ES-I3 (cell line): ENCODE data around the gene WWTR1.

ENCODE experiments used
- H3K36me3 ChIP-seq: 2 replicates; pipeline ENCODE4 v1.6.1; 2013; ENCODE audit warnings: mild to moderate bottlenecking, low read length, control low read depth, moderate library complexity; ENCODE audit not compliant: insufficient read depth
- H3K4me1 ChIP-seq: 2 replicates; pipeline ENCODE4 v1.6.1; 2013; ENCODE audit warnings: mild to moderate bottlenecking, control low read depth, low read length; ENCODE audit not compliant: insufficient read depth
- H3K9ac ChIP-seq: 2 replicates; pipeline ENCODE4 v1.6.1; 2013; ENCODE audit warnings: low read depth, mild to moderate bottlenecking, low read length, moderate library complexity
- H3K9me3 ChIP-seq: 2 replicates; pipeline ENCODE4 v1.6.1; 2013; ENCODE audit warnings: mild to moderate bottlenecking, low read length, moderate library complexity; ENCODE audit not compliant: control insufficient read depth, insufficient read depth

WWTR1 gene

GRCh38 chr3:149657926-149658743, at the start of gene WWTR1:
TSS of gene WWTR1 (minus strand) at chr3:149658025. CDS start at chr3:149657306, 719 bp downstream.
- Histone ChIP-seq H3K4me1 (peaks cover 27% of the 10 kb centered on the region; the same call in 1 of the 2 replicates), H3K9me3 (no peaks in the 10 kb centered on the region), H3K9ac (peak within 1 kb of the TSS; percentile 81), H3K36me3 (0 out of 2 replicates have a peak, but pooled peaks cover 6% of the 10 kb centered on the region)

- no peaks in the 10 kb centered on the region for H3K36me3 ChIP-seq
- no peaks in the 10 kb centered on the region for H3K9me3 ChIP-seq
- peaks cover 10% of the 10 kb centered on the region for H3K4me1 ChIP-seq
- no peak overlapping the region for H3K9ac ChIP-seq
Observed at GRCh38 chr3:149706905-149707304, 49.1 kb upstream of the WWTR1 start.

GRCh38 chr3:149705416-149705815, 47.6 kb upstream of the WWTR1 start:
- Histone ChIP-seq H3K36me3 (no peaks in the 10 kb centered on the region), H3K4me1 (peaks cover 10% of the 10 kb centered on the region), H3K9ac (no peak overlapping the region), H3K9me3 (no peaks in the 10 kb centered on the region)

GRCh38 chr3:149703466-149703865, 45.6 kb upstream of the WWTR1 start:
- Histone ChIP-seq H3K9ac (no peak overlapping the region), H3K36me3 (no peaks in the 10 kb centered on the region), H3K4me1 (peaks cover 10% of the 10 kb centered on the region), H3K9me3 (peaks cover 3% of the 10 kb centered on the region)

GRCh38 chr3:149702691-149703441, 45.0 kb upstream of the WWTR1 start:
- Histone ChIP-seq H3K36me3 (no peaks in the 10 kb centered on the region), H3K9me3 (peaks cover 3% of the 10 kb centered on the region), H3K9ac (no peak overlapping the region), H3K4me1 (peaks cover 10% of the 10 kb centered on the region)

GRCh38 chr3:149701977-149702350, 44.1 kb upstream of the WWTR1 start:
- Histone ChIP-seq H3K36me3 (no peaks in the 10 kb centered on the region), H3K9ac (no peak overlapping the region), H3K4me1 (peaks cover 4% of the 10 kb centered on the region; the same call in 1 of the 2 replicates), H3K9me3 (peaks cover 3% of the 10 kb centered on the region)

GRCh38 chr3:149701206-149701976, 43.6 kb upstream of the WWTR1 start:
- H3K9ac ChIP-seq = no peak overlapping the region
- H3K36me3 ChIP-seq = no peaks in the 10 kb centered on the region
- no peaks in the 10 kb centered on the region for H3K4me1 ChIP-seq

GRCh38 chr3:149688122-149688757, 30.4 kb upstream of the WWTR1 start:
- Histone ChIP-seq H3K36me3 (no peaks in the 10 kb centered on the region), H3K9ac (no peak overlapping the region), H3K9me3 (no peaks in the 10 kb centered on the region), H3K4me1 (no peaks in the 10 kb centered on the region)

More at GRCh38 chr3:149701206-149701976, 43.6 kb upstream of the WWTR1 start:
- H3K9me3 ChIP-seq = peaks cover 3% of the 10 kb centered on the region

- Histone ChIP-seq H3K4me1 (no peaks in the 10 kb centered on the region), H3K9me3 (no peaks in the 10 kb centered on the region), H3K9ac (no peak overlapping the region), H3K36me3 (no peaks in the 10 kb centered on the region)
Observed at GRCh38 chr3:149686996-149687395, 29.2 kb upstream of the WWTR1 start.

- H3K36me3 ChIP-seq = no peaks in the 10 kb centered on the region
- no peak overlapping the region for H3K9ac ChIP-seq
- H3K4me1 ChIP-seq = peaks cover 5% of the 10 kb centered on the region
- no peaks in the 10 kb centered on the region for H3K9me3 ChIP-seq
Observed at GRCh38 chr3:149678351-149678950, 20.6 kb upstream of the WWTR1 start.

GRCh38 chr3:149673393-149673792, 15.6 kb upstream of the WWTR1 start:
- Histone ChIP-seq H3K9me3 (no peaks in the 10 kb centered on the region), H3K9ac (no peak overlapping the region), H3K4me1 (peaks cover 20% of the 10 kb centered on the region), H3K36me3 (no peaks in the 10 kb centered on the region)

- Histone ChIP-seq H3K4me1 (peaks cover 16% of the 10 kb centered on the region), H3K36me3 (no peaks in the 10 kb centered on the region), H3K9me3 (no peaks in the 10 kb centered on the region), H3K9ac (peak overlapping the region; percentile 12; the same call in 1 of the 2 replicates)
Observed at GRCh38 chr3:149670742-149671492, 13.1 kb upstream of the WWTR1 start.

- Histone ChIP-seq H3K36me3 (no peaks in the 10 kb centered on the region), H3K9ac (no peak overlapping the region), H3K9me3 (no peaks in the 10 kb centered on the region), H3K4me1 (peaks cover 19% of the 10 kb centered on the region)
Observed at GRCh38 chr3:149667576-149667975, 9.8 kb upstream of the WWTR1 start.
